ENCODE results near the gene BCL2L15.

The BCL2L15 gene

GRCh38 chr1:113924473-113924872 is 37.1 kb upstream of the BCL2L15 start:
- Histone ChIP-seq H3K9ac (ENCODE audit: low read length) (no peak overlapping the region), H3K27me3 (ENCODE audit: control insufficient read depth, insufficient read depth, low read length) (no peaks in the 10 kb centered on the region), H3K36me3 (ENCODE audit: control insufficient read depth, insufficient read depth, low read length) (no peaks in the 10 kb centered on the region), H3K4me3 (ENCODE audit: low read length) (no peak overlapping the region), H3K4me1 (ENCODE audit: control insufficient read depth, insufficient read depth, low read length) (peaks cover 6% of the 10 kb centered on the region), H3K27ac (ENCODE audit: low read depth, low read length) (no peak overlapping the region)

DNA sequence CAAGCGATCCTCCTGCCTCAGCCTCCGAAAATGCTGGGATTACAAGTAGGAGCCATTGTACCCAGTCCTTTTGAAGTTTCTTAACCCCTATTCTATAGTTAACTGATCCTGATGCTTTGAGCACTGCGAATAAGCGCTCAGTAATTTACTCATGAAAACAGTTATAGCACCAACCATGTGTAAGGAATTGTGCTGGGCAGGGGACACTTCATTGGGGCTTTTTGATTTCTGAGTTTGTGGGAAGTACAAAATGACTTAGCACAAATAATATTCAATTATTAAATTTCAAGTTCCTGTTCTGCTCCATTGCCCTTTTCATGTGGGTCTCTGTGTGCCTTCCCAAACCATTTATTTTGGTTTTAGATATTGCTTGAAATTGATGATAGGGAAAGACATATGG is 35.6 kb upstream of the BCL2L15 start:
- H3K4me1 ChIP-seq (ENCODE audit: control insufficient read depth, insufficient read depth, low read length), result no peaks in the 10 kb centered on the region
- no peaks in the 10 kb centered on the region for H3K27me3 ChIP-seq (ENCODE audit: control insufficient read depth, insufficient read depth, low read length)
- H3K4me3 ChIP-seq (ENCODE audit: low read length), result no peak overlapping the region
- no peaks in the 10 kb centered on the region for H3K36me3 ChIP-seq (ENCODE audit: control insufficient read depth, insufficient read depth, low read length)
- no peak overlapping the region for H3K27ac ChIP-seq (ENCODE audit: low read depth, low read length)
- no peak overlapping the region for H3K9ac ChIP-seq (ENCODE audit: low read length)

- Histone ChIP-seq H3K4me1 (ENCODE audit: control insufficient read depth, insufficient read depth, low read length) (peaks cover 2% of the 10 kb centered on the region), H3K36me3 (ENCODE audit: control insufficient read depth, insufficient read depth, low read length) (no peaks in the 10 kb centered on the region), H3K27ac (ENCODE audit: low read depth, low read length) (no peak overlapping the region), H3K27me3 (ENCODE audit: control insufficient read depth, insufficient read depth, low read length) (no peaks in the 10 kb centered on the region), H3K9ac (ENCODE audit: low read length) (no peak overlapping the region), H3K4me3 (ENCODE audit: low read length) (no peak overlapping the region)
Measured at GRCh38 chr1:113918243-113918642, 30.9 kb upstream of the BCL2L15 start.

DNA sequence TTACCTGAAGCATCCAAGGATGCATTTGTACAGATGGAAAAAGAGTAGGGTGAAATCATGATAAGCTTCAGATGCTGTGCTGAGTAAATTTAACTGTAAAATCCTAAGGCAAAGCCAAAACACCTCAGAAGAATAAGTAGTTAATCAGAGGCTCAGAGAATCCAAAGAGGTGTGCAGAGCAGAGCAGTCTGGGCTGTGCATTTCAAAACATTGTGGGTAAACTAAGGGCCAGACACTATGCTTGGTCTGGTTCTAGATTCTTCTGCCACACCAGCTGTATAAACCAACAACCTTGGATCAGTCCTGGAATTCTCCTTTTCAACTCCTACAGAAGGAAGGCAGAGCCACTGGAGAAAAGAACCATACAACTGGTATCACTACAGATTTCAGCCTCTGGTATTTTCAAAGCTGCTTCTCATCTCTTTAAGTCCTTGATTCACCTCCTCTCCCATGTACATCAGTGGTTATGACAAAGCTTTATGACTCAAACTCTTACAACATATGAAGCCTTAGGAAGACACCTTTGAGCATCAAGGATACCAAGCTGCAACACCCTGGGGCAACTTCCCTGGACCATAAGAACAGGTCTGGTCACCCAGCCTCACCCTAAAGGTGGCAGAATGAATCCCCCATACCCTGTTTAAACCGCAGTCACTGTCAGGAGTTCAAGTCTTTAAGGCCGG is 30.2 kb upstream of the BCL2L15 start:
- H3K27ac ChIP-seq (ENCODE audit: low read depth, low read length), result no peak overlapping the region
- H3K36me3 ChIP-seq (ENCODE audit: control insufficient read depth, insufficient read depth, low read length), result no peaks in the 10 kb centered on the region
- no peaks in the 10 kb centered on the region for H3K27me3 ChIP-seq (ENCODE audit: control insufficient read depth, insufficient read depth, low read length)
- H3K9ac ChIP-seq (ENCODE audit: low read length), result no peak overlapping the region
- H3K4me3 ChIP-seq (ENCODE audit: low read length), result no peak overlapping the region
- peaks cover 10% of the 10 kb centered on the region for H3K4me1 ChIP-seq (ENCODE audit: control insufficient read depth, insufficient read depth, low read length)

GRCh38 chr1:113916974-113917373 is 29.6 kb upstream of the BCL2L15 start:
- H3K4me3 ChIP-seq (ENCODE audit: low read length), result no peak overlapping the region
- peaks cover 13% of the 10 kb centered on the region for H3K4me1 ChIP-seq (ENCODE audit: control insufficient read depth, insufficient read depth, low read length)
- no peak overlapping the region for H3K27ac ChIP-seq (ENCODE audit: low read depth, low read length)

DNA sequence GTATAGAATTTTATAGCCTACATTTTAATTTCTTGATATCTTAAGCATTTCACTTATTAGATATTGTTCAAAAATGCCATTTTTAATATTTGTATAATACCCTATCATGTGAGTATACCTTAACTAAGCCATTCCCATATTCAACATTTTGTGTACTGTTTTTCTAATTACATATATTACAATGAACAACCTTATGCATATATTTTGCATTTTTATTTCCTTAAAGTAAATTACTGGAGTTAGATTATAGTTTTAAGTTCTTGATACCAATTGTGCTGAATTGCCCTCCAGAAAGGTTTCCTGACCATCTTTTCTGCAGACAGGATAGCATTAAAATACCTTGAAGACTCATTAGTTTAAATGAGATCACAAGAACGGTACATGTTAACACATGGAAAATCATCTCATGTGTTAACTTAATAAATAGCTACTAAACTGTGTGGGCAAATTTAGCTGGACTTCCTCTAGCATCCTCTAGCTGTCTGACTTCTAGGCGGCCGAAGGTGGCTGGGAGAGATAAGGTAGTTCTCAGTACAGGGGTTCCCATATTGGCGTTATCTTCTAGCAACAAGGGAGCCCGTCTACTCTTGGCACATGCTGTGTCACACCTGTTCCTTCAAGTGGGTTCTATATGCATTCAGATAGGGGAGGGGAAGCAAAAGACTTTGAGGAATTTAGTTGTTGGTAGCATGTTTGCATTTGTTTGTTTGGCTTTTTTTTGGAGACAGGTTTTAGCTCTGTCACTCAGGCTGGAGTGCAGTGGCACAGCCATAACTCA is 26.7 kb upstream of the BCL2L15 start:
- peaks cover 13% of the 10 kb centered on the region for H3K4me1 ChIP-seq (ENCODE audit: control insufficient read depth, insufficient read depth, low read length)
- no peaks in the 10 kb centered on the region for H3K27me3 ChIP-seq (ENCODE audit: control insufficient read depth, insufficient read depth, low read length)
- H3K9ac ChIP-seq (ENCODE audit: low read length), result no peak overlapping the region
- H3K4me3 ChIP-seq (ENCODE audit: low read length), result no peak overlapping the region
- H3K36me3 ChIP-seq (ENCODE audit: control insufficient read depth, insufficient read depth, low read length), result peaks cover 6% of the 10 kb centered on the region
- no peak overlapping the region for H3K27ac ChIP-seq (ENCODE audit: low read depth, low read length)

More at GRCh38 chr1:113916974-113917373, 29.6 kb upstream of the BCL2L15 start:
- Histone ChIP-seq H3K9ac (ENCODE audit: low read length) (no peak overlapping the region), H3K36me3 (ENCODE audit: control insufficient read depth, insufficient read depth, low read length) (no peaks in the 10 kb centered on the region), H3K27me3 (ENCODE audit: control insufficient read depth, insufficient read depth, low read length) (no peaks in the 10 kb centered on the region)

DNA sequence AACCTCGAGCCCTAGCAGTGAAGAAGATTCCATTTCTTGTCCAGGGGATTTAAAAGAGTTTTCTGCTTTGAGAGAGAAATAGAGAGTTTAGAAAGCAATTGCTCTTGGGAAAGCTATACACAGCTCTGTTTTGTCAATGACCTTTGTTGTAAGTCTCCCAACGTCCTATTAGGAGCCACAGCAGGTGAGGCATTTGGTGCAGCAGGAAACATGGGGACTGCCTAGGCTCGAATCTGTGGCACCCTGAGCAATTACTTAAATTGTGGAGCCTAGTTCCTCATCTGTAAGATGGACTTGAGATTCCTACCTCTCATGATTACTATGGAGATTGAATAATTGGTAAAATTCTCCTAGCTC is 25.9 kb upstream of the BCL2L15 start:
- no peak overlapping the region for H3K4me3 ChIP-seq (ENCODE audit: low read length)

GRCh38 chr1:113912594-113913311 is 25.4 kb upstream of the BCL2L15 start:
- Histone ChIP-seq H3K36me3 (ENCODE audit: control insufficient read depth, insufficient read depth, low read length) (peaks cover 8% of the 10 kb centered on the region), H3K9ac (ENCODE audit: low read length) (no peak overlapping the region), H3K4me3 (ENCODE audit: low read length) (no peak overlapping the region), H3K27ac (ENCODE audit: low read depth, low read length) (peak overlapping the region; percentile 84), H3K27me3 (ENCODE audit: control insufficient read depth, insufficient read depth, low read length) (no peaks in the 10 kb centered on the region), H3K4me1 (ENCODE audit: control insufficient read depth, insufficient read depth, low read length) (peaks cover 13% of the 10 kb centered on the region)

More for the DNA sequence above, 25.9 kb upstream of the BCL2L15 start:
- peak overlapping the region; percentile 84 for H3K27ac ChIP-seq (ENCODE audit: low read depth, low read length)
- H3K9ac ChIP-seq (ENCODE audit: low read length), result no peak overlapping the region
- peaks cover 6% of the 10 kb centered on the region for H3K36me3 ChIP-seq (ENCODE audit: control insufficient read depth, insufficient read depth, low read length)
- H3K27me3 ChIP-seq (ENCODE audit: control insufficient read depth, insufficient read depth, low read length), result no peaks in the 10 kb centered on the region
- peaks cover 13% of the 10 kb centered on the region for H3K4me1 ChIP-seq (ENCODE audit: control insufficient read depth, insufficient read depth, low read length)

- Histone ChIP-seq H3K27me3 (ENCODE audit: control insufficient read depth, insufficient read depth, low read length) (no peaks in the 10 kb centered on the region), H3K36me3 (ENCODE audit: control insufficient read depth, insufficient read depth, low read length) (peaks cover 3% of the 10 kb centered on the region), H3K4me3 (ENCODE audit: low read length) (peak overlapping the region; percentile 96), H3K4me1 (ENCODE audit: control insufficient read depth, insufficient read depth, low read length) (peaks cover 6% of the 10 kb centered on the region), H3K27ac (ENCODE audit: low read depth, low read length) (peak overlapping the region; percentile 79), H3K9ac (ENCODE audit: low read length) (peak overlapping the region; percentile 86)
Measured at GRCh38 chr1:113905435-113905861, 18.1 kb upstream of the BCL2L15 start.

DNA sequence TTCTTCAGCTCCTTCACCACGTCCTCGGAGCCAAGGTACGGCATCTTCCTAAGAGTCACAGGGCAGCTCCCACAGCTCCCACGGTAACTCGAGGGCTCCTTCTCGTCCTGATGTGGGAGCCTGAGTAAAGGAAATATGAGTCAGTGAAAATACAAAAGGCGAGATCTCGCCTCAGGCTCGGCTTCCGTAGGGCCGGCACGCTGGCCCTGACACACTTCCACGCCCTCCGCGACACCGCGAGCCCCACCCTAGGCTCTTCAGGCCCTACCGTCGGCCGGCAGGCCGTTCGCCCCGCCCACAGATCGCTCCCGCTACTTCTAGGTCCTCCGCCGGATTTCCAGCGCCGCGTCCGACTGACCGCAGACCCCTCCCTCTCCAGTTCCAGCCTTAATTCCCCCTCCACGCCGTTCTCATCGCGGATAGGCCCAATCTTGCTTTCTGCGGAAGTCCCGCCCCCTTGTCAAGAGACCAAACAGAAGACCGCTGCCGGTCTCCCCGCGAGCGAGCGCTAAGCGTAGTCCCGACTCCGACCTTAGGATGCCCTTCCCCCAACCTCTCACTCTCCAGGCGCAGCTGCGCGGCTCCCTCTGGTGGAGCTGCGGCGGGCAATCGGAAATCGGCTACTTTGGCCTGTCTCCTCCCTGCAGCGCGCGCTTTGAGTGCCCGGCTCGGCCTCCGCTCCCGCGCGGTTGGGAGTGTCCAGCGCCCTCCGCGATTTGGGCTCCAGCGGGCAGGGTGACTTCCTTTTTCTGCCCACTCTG is 17.5 kb upstream of the BCL2L15 start, which contains the start of the genes AP4B1 and DCLRE1B:
Gene AP4B1 (minus strand): TSS at position 126 of the 761 bp plus-strand sequence. CDS start 82 bp downstream, at position 44.
Gene DCLRE1B (plus strand): TSS at position 653 of the 761 bp plus-strand sequence. CDS start 261 bp downstream, outside the sequence.
- Histone ChIP-seq H3K27me3 (ENCODE audit: control insufficient read depth, insufficient read depth, low read length) (no peaks in the 10 kb centered on the region), H3K9ac (ENCODE audit: low read length) (peak within 1 kb of the TSS; percentile 90), H3K27ac (ENCODE audit: low read depth, low read length) (peak within 1 kb of the TSS; percentile 88), H3K4me1 (ENCODE audit: control insufficient read depth, insufficient read depth, low read length) (peaks cover 6% of the 10 kb centered on the region), H3K4me3 (ENCODE audit: low read length) (peak within 1 kb of the TSS; percentile 96), H3K36me3 (ENCODE audit: control insufficient read depth, insufficient read depth, low read length) (peaks cover 5% of the 10 kb centered on the region)

GRCh38 chr1:113904293-113904673 is 16.9 kb upstream of the BCL2L15 start:
- H3K4me1 ChIP-seq (ENCODE audit: control insufficient read depth, insufficient read depth, low read length), result peaks cover 6% of the 10 kb centered on the region
- H3K4me3 ChIP-seq (ENCODE audit: low read length), result peak overlapping the region; percentile 96
- peaks cover 5% of the 10 kb centered on the region for H3K36me3 ChIP-seq (ENCODE audit: control insufficient read depth, insufficient read depth, low read length)
- H3K27me3 ChIP-seq (ENCODE audit: control insufficient read depth, insufficient read depth, low read length), result no peaks in the 10 kb centered on the region
- H3K9ac ChIP-seq (ENCODE audit: low read length), result peak overlapping the region; percentile 90
- peak overlapping the region; percentile 88 for H3K27ac ChIP-seq (ENCODE audit: low read depth, low read length)
